Activated T-cell treated with anti-CD3 and anti-CD28 coated beads, Interleukin-2, amount 50 U/mL, for 24 hours (primary cell): ENCODE measurements around the gene RPUSD2.

Source experiments
- DNase-seq: peaks from one replicate; pipeline ENCODE4 v3.0.0-alpha.2; 2020
- H3K27ac Mint-ChIP-seq: 2 replicates; pipeline ENCODE4 v1.8.0; 2020; ENCODE audit warnings: mild to moderate bottlenecking, mixed read lengths
- H3K27me3 Mint-ChIP-seq: 2 replicates; pipeline ENCODE4 v1.8.0; 2020; ENCODE audit warnings: mixed read lengths
- H3K36me3 Mint-ChIP-seq: 2 replicates; pipeline ENCODE4 v1.8.0; 2020; ENCODE audit warnings: low read depth, mixed read lengths
- H3K4me1 Mint-ChIP-seq: 2 replicates; pipeline ENCODE4 v1.8.0; 2020; ENCODE audit warnings: low read depth, mixed read lengths
- H3K4me3 Mint-ChIP-seq: 2 replicates; pipeline ENCODE4 v1.8.0; 2020; ENCODE audit warnings: mild to moderate bottlenecking, moderate library complexity, mixed read lengths
- H3K9me3 Mint-ChIP-seq: 2 replicates; pipeline ENCODE4 v1.8.0; 2020; ENCODE audit warnings: mixed read lengths

Gene RPUSD2

GRCh38 chr15:40623361-40623760 lies 54.3 kb downstream of the RPUSD2 start:
- H3K27me3 Mint-ChIP-seq = no peaks in the 10 kb centered on the region
- H3K27ac Mint-ChIP-seq = no peak overlapping the region
- no peak overlapping the region for H3K4me3 Mint-ChIP-seq
- no peak for DNase-seq
- no peaks in the 10 kb centered on the region for H3K9me3 Mint-ChIP-seq
- H3K4me1 Mint-ChIP-seq = no peaks in the 10 kb centered on the region
- peaks cover 23% of the 10 kb centered on the region for H3K36me3 Mint-ChIP-seq
